Measurements from ENCODE around the gene RWDD4.

RWDD4 gene

GRCh38 chr4:183635741-183636140, 23.2 kb downstream of the RWDD4 start:
- Histone ChIP-seq H3K27me3 (ENCODE audit: insufficient read depth, poor library complexity, severe bottlenecking) (no peaks in the 10 kb centered on the region), H3K4me3 (replicated peaks; ENCODE audit: insufficient read depth, low read length) (no peak overlapping the region), H3K27ac (replicated peaks) (no peak overlapping the region)
- TF ChIP-seq SPI1 (IDR thresholded peaks at IDR 0.05; ENCODE audit: borderline replicate concordance, low read depth) (no peak), POLR2AphosphoS5 (IDR thresholded peaks at IDR 0.05; ENCODE audit: low read depth) (no peak), REST (IDR thresholded peaks at IDR 0.05; ENCODE audit: insufficient replicate concordance, low read depth) (no peak), CTCF (IDR thresholded peaks at IDR 0.05; ENCODE audit: insufficient read depth, low read length) (no peak), GABPA (IDR thresholded peaks at IDR 0.05; ENCODE audit: low read depth) (no peak)
- no peak for DNase-seq (ENCODE audit: low read depth in 1 of 2, low spot score in 1 of 2)

GRCh38 chr4:183635321-183635720, 23.7 kb downstream of the RWDD4 start:
- DNase-seq (ENCODE audit: low read depth in 1 of 2, low spot score in 1 of 2), result no peak
- Histone ChIP-seq H3K4me3 (replicated peaks; ENCODE audit: insufficient read depth, low read length) (no peak overlapping the region), H3K27ac (replicated peaks) (no peak overlapping the region), H3K27me3 (ENCODE audit: insufficient read depth, poor library complexity, severe bottlenecking) (no peaks in the 10 kb centered on the region)
- no peak for TF ChIP-seq REST (IDR thresholded peaks at IDR 0.05; ENCODE audit: insufficient replicate concordance, low read depth)
- TF ChIP-seq POLR2AphosphoS5 (IDR thresholded peaks at IDR 0.05; ENCODE audit: low read depth), result no peak
- no peak for TF ChIP-seq CTCF (IDR thresholded peaks at IDR 0.05; ENCODE audit: insufficient read depth, low read length)
- no peak for TF ChIP-seq SPI1 (IDR thresholded peaks at IDR 0.05; ENCODE audit: borderline replicate concordance, low read depth)
- no peak for TF ChIP-seq GABPA (IDR thresholded peaks at IDR 0.05; ENCODE audit: low read depth)

- TF ChIP-seq REST (IDR thresholded peaks at IDR 0.05; ENCODE audit: insufficient replicate concordance, low read depth) (no peak), CTCF (IDR thresholded peaks at IDR 0.05; ENCODE audit: insufficient read depth, low read length) (no peak), POLR2AphosphoS5 (IDR thresholded peaks at IDR 0.05; ENCODE audit: low read depth) (no peak), GABPA (IDR thresholded peaks at IDR 0.05; ENCODE audit: low read depth) (no peak)
- no peak for DNase-seq (ENCODE audit: low read depth in 1 of 2, low spot score in 1 of 2)
- H3K27me3 ChIP-seq (ENCODE audit: insufficient read depth, poor library complexity, severe bottlenecking), result no peaks in the 10 kb centered on the region
- no peak overlapping the region for H3K4me3 ChIP-seq (replicated peaks; ENCODE audit: insufficient read depth, low read length)
- no peak overlapping the region for H3K27ac ChIP-seq (replicated peaks)
These were observed 25.2 kb downstream of the RWDD4 start for GRCh38 chr4:183633476-183634400.
